NCI-H146 (cell line): Measurements from ENCODE around the gene LRRC70.

Experiments
- DNase-seq: peaks from one replicate; lab custom pipeline; 2025; lab: John Stamatoyannopoulos, UW

The LRRC70 gene

DNA sequence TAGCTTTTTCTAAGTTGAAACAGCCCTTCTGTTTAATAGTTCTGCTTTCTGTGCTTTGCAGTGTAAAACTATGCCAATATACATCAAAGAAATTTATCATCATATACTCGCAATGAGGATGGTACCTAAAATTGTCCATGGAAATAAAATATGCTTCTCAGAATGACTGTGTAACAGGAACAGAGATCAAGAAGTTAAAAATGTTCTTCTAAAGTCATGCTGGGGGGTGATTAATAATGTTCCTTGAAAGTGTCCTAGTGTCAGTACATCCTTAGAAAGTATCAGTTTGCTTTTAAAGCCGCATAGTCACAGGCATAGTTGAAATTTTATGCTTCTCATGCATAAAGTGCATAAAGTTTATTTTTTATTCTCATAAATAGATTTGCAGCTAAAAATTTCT lies 4.0 kb upstream of the LRRC70 start:
- no peak for DNase-seq

DNA sequence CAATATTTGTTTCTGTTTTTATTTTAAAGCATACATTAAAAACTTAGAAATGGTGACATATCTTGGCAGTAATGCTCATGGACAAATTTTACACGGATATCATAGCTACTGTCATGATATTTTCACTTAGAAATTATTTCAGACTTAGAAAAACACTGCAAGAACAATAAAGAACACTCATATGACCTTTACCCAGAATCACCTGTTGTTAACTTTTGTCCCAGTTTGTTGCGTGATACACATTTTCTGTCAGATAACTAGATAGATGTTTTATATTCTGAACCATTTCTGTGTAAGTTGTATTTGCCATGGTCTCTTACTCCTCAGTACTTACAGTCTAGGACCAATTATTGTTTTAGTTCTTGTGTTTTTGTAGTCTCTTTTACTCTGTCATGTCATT lies 3.6 kb upstream of the LRRC70 start:
- DNase-seq, result no peak

DNA sequence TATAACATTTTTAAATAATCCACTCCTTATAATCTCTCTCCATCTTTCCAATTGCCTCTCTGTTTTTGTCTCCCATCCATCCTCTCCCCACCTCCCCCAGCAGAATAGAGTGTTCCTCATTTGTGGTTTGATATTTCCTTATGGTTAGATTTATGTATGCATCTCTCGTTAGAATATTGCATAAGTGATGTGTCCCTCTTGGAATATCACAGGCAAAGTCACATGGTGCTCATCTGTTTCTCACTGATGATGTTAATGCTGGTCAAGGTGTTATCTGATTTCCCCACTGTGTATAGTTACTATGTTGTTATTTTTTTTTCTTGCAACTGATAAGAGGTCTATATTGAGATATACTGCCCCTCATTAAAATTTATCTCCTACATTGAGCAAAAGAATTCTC lies 3.1 kb upstream of the LRRC70 start:
- no peak for DNase-seq

DNA sequence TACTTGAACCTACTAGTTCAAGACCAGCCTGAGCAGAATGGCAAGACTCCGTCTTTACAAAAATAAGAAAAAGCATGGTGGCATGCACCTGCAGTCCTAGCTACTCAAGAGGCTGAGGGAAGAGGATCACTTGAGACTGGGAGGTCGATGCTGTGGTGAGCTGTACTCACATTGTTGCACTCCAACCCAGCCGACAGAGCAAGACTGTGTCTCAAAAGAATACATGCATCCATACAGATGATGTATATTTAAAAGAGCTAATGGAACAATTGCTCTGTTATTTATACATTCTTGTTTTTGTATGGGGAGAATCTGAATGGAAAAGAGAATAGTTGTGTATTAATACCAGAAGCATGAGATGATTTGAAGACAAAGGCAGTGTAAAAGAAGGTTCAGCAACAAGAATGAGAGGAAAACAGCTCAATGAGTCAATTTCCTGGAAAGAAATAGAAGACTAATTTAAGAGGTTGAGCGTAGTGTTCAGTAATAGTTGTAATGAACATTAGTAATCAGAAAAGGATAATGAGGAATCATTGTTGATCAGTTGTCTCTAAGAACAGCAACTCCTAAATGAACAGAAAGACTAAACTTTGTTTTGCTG lies 1.9 kb upstream of the LRRC70 start:
- DNase-seq, result no peak

DNA sequence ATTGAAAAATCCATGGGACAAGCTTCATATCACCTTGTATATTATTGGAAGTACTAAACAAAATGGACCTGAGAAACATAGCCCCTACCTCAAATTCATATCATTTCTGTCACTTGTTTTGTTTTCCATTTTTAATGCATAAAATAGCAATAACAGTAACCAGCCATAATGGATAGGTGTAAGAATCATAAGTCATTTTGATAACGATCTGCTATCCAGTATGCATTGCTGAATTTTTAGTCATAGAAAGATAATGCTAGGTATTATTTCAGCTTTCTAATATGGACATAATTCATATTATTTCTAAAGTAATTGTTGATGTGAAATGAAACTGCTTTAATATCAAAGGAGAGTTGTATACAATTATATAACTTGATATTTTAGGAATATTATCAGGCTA lies 1.1 kb upstream of the LRRC70 start:
- DNase-seq, result no peak

DNA sequence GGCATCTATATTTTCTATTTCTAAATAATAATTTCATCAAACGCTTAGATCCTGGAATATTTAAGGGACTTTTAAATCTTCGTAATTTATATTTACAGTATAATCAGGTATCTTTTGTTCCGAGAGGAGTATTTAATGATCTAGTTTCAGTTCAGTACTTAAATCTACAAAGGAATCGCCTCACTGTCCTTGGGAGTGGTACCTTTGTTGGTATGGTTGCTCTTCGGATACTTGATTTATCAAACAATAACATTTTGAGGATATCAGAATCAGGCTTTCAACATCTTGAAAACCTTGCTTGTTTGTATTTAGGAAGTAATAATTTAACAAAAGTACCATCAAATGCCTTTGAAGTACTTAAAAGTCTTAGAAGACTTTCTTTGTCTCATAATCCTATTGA lies 1.1 kb downstream of the LRRC70 start:
- no peak for DNase-seq

DNA sequence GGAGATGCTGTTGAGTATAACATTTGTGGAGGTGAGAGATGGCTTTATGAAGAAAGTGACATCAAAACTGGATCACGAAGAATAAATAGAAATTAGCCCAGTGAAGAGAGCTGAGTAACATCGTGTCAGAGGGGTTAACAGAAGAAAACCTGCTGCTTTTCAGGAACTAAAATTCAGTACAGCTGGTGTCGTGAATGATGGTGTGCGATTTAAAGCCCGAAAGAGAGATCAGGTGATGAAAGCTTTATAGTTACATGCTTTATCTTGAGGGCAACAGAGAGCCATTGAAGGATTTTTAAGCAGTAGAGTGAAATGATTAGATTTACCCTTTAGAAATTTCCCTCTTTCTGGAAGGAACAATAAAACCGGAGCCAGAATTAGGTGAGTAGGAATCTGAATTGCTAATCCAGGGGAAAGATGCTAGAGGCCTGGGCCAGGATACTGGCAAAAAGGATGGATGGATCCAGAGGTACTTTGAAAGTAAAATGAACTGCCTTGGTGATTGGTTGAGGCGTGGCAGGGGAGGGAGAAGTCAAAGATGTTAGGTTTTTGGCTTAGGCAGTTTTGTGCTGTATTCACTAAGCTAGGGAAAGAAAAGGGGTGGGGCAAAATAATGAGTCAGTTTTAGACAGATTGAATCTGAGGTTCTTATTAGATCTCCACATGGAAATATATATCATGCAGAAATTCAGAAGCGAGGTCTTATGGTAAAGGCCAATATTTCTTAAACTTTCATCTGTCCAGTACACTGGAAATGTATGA lies 3.4 kb downstream of the LRRC70 start:
- DNase-seq, result no peak

DNA sequence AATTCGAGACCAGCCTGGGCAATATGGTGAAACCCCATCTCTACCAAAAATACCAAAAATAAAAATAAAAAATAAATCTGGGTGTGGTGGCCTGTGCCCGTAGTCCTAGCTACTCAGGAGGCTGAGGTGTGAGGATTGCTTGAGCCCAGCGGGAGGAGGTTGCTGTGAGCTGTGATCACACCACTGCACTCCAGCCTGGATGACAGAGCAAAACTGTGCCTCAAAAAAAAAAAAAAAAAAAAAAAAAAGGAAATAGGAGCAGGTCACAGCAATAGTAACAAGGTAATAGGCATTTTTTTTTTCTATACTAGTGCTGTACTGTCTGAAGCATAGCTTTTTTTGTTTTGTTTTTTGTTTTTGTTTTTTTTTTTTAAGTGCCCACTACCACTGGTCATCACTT lies 5.8 kb downstream of the LRRC70 start:
- DNase-seq, result no peak

DNA sequence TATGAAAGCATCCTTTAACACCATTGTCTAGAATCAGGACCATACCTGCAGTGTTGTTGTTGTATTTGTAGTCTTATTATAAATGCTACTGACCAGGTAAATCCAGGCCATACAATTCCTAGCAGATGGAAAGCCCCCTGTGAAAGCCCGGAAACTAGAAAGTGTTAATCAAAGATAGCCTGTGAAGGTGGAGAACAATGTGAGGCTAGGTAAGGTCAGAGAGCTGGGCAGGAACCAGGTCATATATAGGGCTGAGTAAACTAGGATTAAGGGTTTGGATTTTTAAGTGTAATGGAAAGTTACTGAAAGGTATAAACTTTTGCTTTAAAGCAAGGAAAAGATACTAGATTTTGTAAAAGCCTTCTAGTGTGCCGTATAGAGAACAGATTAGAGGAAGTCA lies 6.7 kb downstream of the LRRC70 start:
- DNase-seq, result no peak

DNA sequence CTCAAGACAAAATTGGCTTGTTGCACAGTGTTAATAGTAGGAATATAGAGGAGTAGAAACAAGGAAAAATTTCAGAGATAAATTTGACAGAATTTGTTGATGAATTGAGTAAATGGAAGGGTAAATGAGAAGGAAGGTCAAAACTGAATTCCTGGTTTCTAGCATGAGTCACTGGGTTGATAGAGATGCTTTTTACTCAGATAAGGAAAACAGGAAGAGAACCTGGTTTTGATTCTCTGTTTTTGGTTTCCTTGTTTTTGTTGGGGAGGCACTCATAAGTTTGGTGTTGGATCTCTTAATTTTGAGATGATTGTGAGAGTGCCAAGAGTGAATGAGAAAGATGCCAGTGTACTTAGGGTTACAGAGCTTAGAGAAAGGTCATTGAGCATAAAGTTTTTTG lies 7.1 kb downstream of the LRRC70 start:
- no peak for DNase-seq

DNA sequence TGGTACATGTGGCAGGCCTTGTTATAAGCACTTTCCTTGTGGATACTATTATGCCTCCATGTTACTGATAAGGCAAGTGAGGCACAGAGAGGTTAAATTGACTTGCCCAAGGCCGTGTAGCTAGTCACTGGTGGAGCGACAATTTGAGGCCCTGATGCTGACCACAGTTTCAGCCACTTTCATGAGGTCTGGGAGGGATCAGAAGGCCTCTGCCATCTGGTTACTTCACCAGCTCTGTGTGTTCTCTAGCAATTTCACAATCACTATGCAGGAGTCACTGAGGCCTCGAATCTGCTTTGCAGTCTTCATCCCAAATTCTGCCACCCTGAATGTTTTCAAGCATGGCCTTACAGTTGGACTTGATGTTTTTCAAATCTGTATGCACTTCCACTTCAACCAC lies 9.1 kb downstream of the LRRC70 start:
- no peak for DNase-seq

DNA sequence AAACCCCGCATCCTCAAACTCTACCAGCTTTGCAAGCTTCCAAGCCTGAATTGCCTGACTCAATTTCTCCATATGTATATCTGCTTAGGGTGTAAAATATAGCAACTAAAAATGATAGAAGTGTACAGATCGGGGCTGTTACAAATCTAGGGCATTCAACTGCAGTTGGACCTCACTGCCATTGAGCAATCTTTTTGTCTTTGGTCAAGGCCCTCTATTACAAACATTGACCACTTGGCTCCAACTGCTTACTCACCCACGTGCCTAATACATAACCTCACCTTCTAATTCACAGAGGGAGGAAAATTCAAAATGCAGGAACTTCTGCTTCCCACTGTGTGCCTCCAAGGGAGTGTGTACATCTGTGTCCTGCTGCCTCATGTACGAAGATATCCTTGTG lies 10.0 kb downstream of the LRRC70 start:
- no peak for DNase-seq

DNA sequence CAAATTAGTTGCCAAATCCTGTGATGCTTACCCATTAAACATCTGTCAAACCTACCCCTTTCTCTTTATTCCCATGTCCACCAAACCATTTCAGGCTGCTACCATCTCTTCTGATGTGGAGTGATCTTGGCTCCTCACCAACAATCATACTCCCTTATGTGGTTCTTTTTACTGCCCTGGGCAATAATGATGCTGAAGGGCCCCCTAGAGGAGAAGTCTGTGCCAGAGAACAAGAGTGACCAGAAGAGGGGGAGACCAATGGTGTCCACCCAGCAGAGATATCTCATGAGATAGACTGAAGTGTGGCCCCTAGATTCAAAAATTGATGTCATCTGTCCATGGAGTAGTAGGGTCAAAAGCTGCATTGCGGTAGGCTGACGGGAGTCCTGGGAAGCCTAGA lies 10.9 kb downstream of the LRRC70 start:
- DNase-seq, result no peak

DNA sequence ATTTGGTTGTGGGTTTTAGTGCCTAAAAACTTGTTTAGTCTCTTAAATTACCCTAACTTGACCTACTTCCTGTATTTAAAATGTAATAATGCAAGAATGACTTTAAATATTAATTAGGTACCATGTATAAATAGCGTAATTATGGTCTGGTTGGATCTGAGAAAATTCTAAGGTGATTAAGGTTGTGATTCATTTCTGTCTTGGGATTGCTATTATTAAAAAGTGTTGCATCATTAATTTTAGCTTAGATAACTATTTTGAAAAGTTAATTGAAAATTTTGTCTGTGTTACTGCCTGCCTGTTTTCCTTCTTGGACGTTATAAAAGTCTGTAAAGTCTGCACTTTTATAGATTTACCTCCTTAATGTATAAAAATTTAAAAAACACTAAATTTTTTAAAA lies 11.8 kb downstream of the LRRC70 start:
- DNase-seq, result no peak

DNA sequence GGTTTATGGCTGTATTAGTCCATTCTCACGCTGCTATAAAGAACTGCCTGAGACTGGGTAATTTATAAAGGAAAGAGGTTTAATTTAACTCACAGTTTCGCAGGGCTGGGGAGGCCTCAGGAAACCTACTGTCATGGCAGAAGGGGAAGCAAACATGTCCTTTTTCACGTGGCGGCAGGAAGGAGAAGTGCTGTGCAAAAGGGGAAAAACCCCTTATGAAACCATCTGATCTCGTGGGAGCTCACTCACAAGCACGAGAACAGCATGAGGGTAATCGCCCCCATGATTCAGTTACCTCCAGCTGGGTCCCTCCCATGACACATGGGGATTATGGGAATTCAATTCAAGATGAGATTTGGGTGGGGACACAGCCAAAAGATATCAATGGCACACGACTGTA lies 13.9 kb downstream of the LRRC70 start:
- DNase-seq, result no peak

DNA sequence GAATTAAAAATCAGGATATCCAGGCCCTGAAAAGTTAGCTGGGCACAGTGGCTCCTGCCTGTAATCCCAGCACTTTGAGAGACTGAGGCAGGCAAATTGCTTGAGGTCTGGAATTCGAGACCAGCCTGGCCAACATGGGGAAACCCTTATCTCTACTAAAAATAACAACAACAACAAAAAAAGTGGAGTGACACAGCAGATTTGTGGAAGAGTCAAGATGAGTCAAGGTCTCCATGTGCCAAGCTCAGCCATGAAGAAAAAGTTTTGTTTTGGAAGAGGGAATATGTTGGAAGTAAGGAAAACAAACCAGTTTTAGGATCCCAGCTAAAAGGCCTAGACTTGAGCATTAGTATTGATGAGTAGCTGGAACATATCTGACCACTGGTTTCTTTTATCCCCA lies 14.7 kb downstream of the LRRC70 start:
- no peak for DNase-seq

DNA sequence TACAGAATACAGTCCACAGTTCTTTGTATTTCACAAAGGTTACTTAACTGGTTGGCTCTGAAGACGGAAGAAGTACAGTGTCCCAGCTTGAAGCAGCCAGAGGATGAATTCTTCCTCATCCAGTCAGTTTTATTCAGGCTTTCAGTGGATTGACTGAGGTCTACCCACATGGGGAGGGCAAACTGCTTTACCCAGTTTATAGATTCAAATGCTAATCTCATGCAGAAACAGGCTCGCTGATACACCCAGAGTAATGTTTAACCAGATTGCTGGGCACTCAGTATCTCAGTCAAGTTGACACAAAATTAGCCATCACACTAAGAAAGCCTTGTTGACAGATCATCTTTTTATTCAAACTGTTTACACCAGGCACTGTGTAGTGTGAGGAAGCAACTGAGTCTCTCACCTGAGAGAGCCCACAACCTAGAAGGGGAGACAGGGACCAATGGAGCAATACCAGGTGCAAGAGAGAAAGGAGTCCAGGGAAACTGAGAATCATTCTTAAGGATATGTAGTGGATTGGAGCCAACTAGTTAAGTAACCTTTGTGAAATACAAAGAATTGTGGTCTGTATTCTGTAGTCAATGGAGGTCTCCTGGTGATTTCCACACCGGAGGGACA lies 15.9 kb downstream of the LRRC70 start:
- no peak for DNase-seq

DNA sequence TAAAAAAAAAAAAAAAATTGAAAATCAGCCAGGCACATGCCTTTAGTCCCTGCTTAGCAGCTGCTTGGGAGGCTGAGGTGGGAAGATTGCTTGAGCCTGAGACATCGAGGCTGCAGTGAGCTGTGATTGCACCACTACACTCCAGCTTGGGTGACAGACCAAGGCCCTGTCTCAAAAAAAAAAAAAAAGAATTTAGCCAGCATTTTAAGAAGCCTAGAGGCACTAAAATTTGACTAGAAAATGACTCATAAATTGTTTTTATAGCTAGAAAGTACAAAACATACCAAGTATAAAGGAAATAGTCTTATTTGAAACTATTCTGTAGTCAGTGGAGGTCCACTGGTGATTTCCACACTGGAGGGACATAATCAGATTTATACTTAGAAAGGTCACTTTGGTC lies 17.5 kb downstream of the LRRC70 start:
- no peak for DNase-seq

DNA sequence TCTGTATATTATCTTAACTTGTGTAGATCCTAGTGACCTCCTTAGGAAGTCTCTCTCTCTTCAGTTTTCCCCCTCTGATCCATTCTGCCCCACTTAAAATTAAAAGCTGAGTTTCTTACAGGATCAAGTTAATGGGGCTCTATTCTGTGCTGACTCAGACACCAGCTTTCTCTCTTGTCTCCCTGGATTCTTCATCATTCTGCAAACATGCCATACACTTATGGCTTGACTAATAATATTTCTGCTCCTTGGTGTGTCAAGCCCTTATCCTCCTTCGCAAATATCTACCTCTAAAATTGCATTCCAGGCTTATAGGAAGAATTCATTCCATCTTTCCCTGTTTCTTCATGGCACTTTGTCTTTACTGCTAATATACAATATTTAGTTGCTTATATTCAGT lies 18.1 kb downstream of the LRRC70 start:
- no peak for DNase-seq

DNA sequence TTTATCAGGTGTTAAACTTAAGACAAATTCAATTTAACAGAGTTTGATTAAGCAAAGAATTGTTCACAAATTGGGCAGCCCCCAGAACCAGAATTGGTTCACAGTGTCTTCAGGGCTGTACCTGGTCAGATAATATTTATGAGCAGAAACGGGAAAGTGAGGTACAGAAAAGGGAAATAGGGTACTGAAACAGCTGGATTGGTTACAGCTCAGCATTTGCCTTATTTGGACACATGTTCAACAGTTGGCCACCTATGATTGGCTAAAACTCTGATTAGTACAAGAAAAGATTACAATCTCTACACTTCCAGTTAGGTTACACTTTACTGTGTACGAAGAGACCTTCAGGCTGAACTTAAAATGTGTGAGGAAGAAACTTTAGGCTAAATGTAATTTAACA lies 18.7 kb downstream of the LRRC70 start:
- no peak for DNase-seq

DNA sequence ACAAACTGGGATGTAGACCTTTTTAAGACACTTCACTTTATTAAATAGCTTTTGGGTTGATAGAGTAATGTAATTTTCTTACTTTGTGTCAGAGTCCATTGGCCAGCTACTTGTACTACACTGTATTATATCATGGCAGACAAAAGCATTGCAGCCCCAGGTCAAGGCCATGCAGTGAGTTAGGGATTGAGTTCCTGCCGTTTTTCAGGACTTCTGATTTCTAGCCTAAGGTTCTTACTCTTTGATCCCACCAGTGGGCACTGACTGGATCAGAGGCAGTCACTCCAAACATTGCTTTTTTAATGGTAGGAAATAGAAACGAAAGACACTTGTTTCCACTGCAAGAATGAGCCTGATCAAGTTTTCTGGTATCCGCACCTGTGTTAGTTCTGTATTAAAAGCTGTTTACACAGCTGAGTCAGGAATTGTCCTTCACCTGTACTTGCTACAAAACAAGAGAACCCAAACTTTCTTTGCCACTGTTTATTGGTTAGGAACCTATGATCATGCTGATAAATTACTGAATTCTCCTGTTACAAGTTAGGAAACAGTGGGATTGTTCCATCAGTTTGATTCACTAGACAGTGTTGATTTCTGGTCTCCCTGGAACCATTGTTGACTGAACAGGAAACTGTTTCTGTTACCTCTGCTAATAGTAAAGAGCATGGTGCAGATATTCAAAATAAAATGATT lies 22.1 kb downstream of the LRRC70 start:
- DNase-seq, result peak; percentile 59

DNA sequence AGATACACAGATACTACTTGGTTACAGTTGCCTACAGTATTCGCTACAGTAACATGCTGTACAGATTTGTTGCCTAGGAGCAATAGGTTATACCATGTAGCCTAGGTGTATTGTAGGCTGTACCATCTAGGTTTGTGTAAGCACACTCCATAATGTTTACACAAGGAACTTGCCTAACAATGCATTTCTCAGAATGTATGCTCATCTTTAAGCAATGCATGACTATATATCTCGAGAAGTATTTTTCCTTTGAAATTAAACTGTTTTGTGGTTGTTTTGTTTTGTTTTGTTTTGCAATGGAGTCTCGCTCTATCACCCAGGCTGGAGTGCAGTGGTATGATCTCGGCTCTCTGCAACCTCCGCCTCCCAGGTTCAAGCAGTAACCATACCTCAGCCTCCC lies 25.3 kb downstream of the LRRC70 start:
- DNase-seq, result no peak

DNA sequence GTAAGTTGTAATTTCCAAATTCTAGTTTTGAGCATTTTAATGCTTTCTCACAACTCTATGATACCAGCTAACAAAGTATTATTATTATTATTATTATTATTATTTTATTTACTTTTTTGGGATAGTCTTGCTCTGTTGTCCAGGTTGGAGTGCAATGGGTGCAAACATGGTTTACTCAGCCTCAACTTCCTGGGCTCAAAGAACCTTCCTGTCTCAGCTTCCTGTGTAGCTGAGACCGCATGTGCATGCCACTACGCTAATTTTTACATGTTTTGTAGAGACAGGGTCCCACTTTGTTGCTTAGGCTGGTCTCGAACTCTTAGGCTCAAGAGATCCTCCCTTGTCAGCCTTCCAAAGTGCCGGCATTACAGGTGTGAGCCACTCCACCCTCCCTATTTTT lies 27.0 kb downstream of the LRRC70 start:
- no peak for DNase-seq
